ENCODE results near the gene TMEM123.

Gene TMEM123

DNA sequence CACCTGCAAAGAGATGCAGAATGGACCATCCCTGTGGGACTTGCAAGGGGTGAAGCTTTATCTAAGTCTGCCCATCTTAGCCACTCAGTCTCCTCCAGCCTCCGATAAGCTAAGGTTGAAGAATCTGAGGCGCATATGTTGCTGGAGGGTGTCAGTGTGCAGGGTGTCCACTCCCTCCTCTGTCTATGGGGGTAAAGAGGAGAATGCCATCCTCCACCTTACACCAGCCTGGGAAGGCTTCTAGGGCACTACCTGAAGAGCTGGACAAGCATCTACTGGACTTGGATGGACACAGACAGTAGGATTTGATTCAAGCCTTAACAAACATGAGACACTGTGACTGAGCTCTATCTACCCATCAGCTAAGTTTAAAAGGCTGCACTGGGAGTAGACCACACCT is 46.5 kb downstream of the TMEM123 start:
- no peak for DNase-seq (ENCODE audit: low read depth)
- H3K4me3 ChIP-seq (ENCODE audit: low read depth, low read length), result no peak overlapping the region
- TF ChIP-seq, protein P1, sequence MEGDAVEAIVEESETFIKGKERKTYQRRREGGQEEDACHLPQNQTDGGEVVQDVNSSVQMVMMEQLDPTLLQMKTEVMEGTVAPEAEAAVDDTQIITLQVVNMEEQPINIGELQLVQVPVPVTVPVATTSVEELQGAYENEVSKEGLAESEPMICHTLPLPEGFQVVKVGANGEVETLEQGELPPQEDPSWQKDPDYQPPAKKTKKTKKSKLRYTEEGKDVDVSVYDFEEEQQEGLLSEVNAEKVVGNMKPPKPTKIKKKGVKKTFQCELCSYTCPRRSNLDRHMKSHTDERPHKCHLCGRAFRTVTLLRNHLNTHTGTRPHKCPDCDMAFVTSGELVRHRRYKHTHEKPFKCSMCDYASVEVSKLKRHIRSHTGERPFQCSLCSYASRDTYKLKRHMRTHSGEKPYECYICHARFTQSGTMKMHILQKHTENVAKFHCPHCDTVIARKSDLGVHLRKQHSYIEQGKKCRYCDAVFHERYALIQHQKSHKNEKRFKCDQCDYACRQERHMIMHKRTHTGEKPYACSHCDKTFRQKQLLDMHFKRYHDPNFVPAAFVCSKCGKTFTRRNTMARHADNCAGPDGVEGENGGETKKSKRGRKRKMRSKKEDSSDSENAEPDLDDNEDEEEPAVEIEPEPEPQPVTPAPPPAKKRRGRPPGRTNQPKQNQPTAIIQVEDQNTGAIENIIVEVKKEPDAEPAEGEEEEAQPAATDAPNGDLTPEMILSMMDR (IDR thresholded peaks at IDR 0.05; ENCODE audit: control insufficient read depth, extremely low read depth, insufficient read depth), result no peak

- TF ChIP-seq, protein P1 (IDR thresholded peaks at IDR 0.05; ENCODE audit: control insufficient read depth, extremely low read depth, insufficient read depth), result no peak
- DNase-seq (ENCODE audit: low read depth), result no peak
- H3K4me3 ChIP-seq (ENCODE audit: low read depth, low read length), result no peak overlapping the region
Measured at GRCh38 chr11:102405501-102405900, 47.1 kb downstream of the TMEM123 start.

DNA sequence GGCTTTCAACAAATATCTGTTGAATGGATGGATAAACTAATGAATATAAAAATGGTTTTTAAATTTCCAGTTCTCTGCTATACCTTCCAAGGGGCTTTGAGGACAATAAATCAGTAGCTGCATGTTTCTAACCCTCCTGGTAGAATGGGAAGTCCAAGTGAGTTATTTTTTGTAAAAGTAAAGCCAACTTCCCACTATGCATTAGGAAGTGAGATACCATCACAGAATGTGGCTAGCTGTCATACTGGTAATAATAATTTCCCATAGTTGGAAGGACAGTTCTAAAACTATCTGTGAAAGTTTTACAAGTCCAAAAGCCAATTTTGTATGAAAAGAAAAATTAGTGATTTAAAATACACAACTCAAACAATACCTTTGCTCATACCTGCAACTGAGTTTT is 50.0 kb downstream of the TMEM123 start:
- DNase-seq (ENCODE audit: low read depth), result no peak
- no peak overlapping the region for H3K4me3 ChIP-seq (ENCODE audit: low read depth, low read length)
- TF ChIP-seq, protein P1 (IDR thresholded peaks at IDR 0.05; ENCODE audit: control insufficient read depth, extremely low read depth, insufficient read depth), result no peak

- no peak for DNase-seq (ENCODE audit: low read depth)
- TF ChIP-seq, protein P1 (IDR thresholded peaks at IDR 0.05; ENCODE audit: control insufficient read depth, extremely low read depth, insufficient read depth), result no peak
- no peak overlapping the region for H3K4me3 ChIP-seq (ENCODE audit: low read depth, low read length)
Measured at GRCh38 chr11:102401905-102402304, 50.7 kb downstream of the TMEM123 start.

- no peak for DNase-seq (ENCODE audit: low read depth)
- H3K4me3 ChIP-seq (ENCODE audit: low read depth, low read length), result no peak overlapping the region
- TF ChIP-seq, protein P1 (IDR thresholded peaks at IDR 0.05; ENCODE audit: control insufficient read depth, extremely low read depth, insufficient read depth), result no peak
Measured at GRCh38 chr11:102400603-102401002, 52.0 kb downstream of the TMEM123 start.

- DNase-seq (ENCODE audit: low read depth), result no peak
- TF ChIP-seq, protein P1 (IDR thresholded peaks at IDR 0.05; ENCODE audit: control insufficient read depth, extremely low read depth, insufficient read depth), result no peak
- no peak overlapping the region for H3K4me3 ChIP-seq (ENCODE audit: low read depth, low read length)
Measured at GRCh38 chr11:102399189-102399588, 53.4 kb downstream of the TMEM123 start.

DNA sequence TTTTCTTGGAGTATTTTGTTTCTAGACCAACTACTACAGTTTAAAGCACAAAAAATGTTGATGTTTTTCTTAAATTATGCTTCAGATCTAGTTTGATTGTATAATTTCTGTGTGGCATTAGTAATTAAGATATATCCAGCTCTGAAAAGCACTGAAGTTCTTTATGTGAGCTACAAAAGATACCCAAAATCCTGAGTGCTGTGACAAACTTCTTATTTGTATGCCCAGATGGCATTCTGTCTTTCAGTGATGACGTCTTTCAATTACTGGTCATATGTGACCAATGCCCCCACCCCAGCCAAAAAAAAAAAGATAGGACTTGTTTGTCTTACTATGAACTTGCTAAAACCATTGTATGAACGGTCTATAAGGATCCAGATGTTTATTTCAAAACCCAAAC is 54.3 kb downstream of the TMEM123 start:
- no peak overlapping the region for H3K4me3 ChIP-seq (ENCODE audit: low read depth, low read length)
- TF ChIP-seq, protein P1 (IDR thresholded peaks at IDR 0.05; ENCODE audit: control insufficient read depth, extremely low read depth, insufficient read depth), result no peak
- DNase-seq (ENCODE audit: low read depth), result no peak

All from LNCaP clone FGC (cell line).